ENCODE data around the gene ARAP1.

Gene ARAP1

GRCh38 chr11:72652873-72653630, 99.2 kb downstream of the ARAP1 start:
- Histone ChIP-seq H2AFZ (ENCODE audit: low read depth) (no peak overlapping the region), H3K36me3 (ENCODE audit: insufficient read depth) (no peaks in the 10 kb centered on the region), H3K4me3 (IDR thresholded peaks at IDR 0.05; ENCODE audit: insufficient read depth, low read depth, low read length) (no peak overlapping the region), H3K4me2 (no peak overlapping the region), H3K9ac (no peak overlapping the region), H3K4me1 (ENCODE audit: low read depth, poor library complexity, severe bottlenecking) (no peaks in the 10 kb centered on the region), H3K79me2 (ENCODE audit: insufficient read depth, low read depth) (no peaks in the 10 kb centered on the region), H4K20me1 (ENCODE audit: insufficient read depth) (no peaks in the 10 kb centered on the region), H3K27me3 (ENCODE audit: insufficient read depth, low read depth) (no peaks in the 10 kb centered on the region; the same call in 1 of the 2 replicates), H3K27ac (no peak overlapping the region)
- TF ChIP-seq CTCF (conservative IDR thresholded peaks at IDR 0.05; ENCODE audit: low read depth, low read length) = no peak

GRCh38 chr11:72652133-72652532, 100.1 kb downstream of the ARAP1 start:
- no peak for TF ChIP-seq CTCF (conservative IDR thresholded peaks at IDR 0.05; ENCODE audit: low read depth, low read length)
- Histone ChIP-seq H3K36me3 (ENCODE audit: insufficient read depth) (no peaks in the 10 kb centered on the region), H3K9ac (no peak overlapping the region), H3K79me2 (ENCODE audit: insufficient read depth, low read depth) (no peaks in the 10 kb centered on the region), H3K4me2 (no peak overlapping the region), H3K4me3 (IDR thresholded peaks at IDR 0.05; ENCODE audit: insufficient read depth, low read depth, low read length) (no peak overlapping the region), H4K20me1 (ENCODE audit: insufficient read depth) (no peaks in the 10 kb centered on the region), H3K27me3 (ENCODE audit: insufficient read depth, low read depth) (no peaks in the 10 kb centered on the region), H2AFZ (ENCODE audit: low read depth) (no peak overlapping the region), H3K4me1 (ENCODE audit: low read depth, poor library complexity, severe bottlenecking) (no peaks in the 10 kb centered on the region), H3K27ac (no peak overlapping the region)

- Histone ChIP-seq H3K27ac (no peak overlapping the region), H3K79me2 (ENCODE audit: insufficient read depth, low read depth) (no peaks in the 10 kb centered on the region), H4K20me1 (ENCODE audit: insufficient read depth) (no peaks in the 10 kb centered on the region), H3K4me3 (IDR thresholded peaks at IDR 0.05; ENCODE audit: insufficient read depth, low read depth, low read length) (no peak overlapping the region), H3K9ac (no peak overlapping the region), H3K27me3 (ENCODE audit: insufficient read depth, low read depth) (no peaks in the 10 kb centered on the region), H3K4me1 (ENCODE audit: low read depth, poor library complexity, severe bottlenecking) (no peaks in the 10 kb centered on the region), H3K4me2 (no peak overlapping the region), H3K36me3 (ENCODE audit: insufficient read depth) (no peaks in the 10 kb centered on the region), H2AFZ (ENCODE audit: low read depth) (no peak overlapping the region)
- TF ChIP-seq CTCF (conservative IDR thresholded peaks at IDR 0.05; ENCODE audit: low read depth, low read length) = no peak
These were observed 102.8 kb downstream of the ARAP1 start for GRCh38 chr11:72649215-72649976.

GRCh38 chr11:72648384-72649136, 103.6 kb downstream of the ARAP1 start:
- Histone ChIP-seq H3K27me3 (ENCODE audit: insufficient read depth, low read depth) (no peaks in the 10 kb centered on the region), H3K4me3 (IDR thresholded peaks at IDR 0.05; ENCODE audit: insufficient read depth, low read depth, low read length) (no peak overlapping the region), H3K4me2 (no peak overlapping the region), H3K79me2 (ENCODE audit: insufficient read depth, low read depth) (no peaks in the 10 kb centered on the region), H3K4me1 (ENCODE audit: low read depth, poor library complexity, severe bottlenecking) (no peaks in the 10 kb centered on the region), H4K20me1 (ENCODE audit: insufficient read depth) (no peaks in the 10 kb centered on the region), H3K9ac (no peak overlapping the region), H2AFZ (ENCODE audit: low read depth) (no peak overlapping the region), H3K27ac (no peak overlapping the region), H3K36me3 (ENCODE audit: insufficient read depth) (no peaks in the 10 kb centered on the region)
- TF ChIP-seq CTCF (conservative IDR thresholded peaks at IDR 0.05; ENCODE audit: low read depth, low read length) = no peak

Data from KMS-11 (cell line).